Stimulated activated CD8-positive, alpha-beta memory T cell treated with anti-CD3 and anti-CD28 coated beads, Interleukin-4, amount 100 ng/mL, for 24 hours (primary cell): ENCODE data around the gene MYO18B.
A peak's percentile ranks its signal among the peaks of the same experiment; 100 is the strongest.

Experiments
- DNase-seq: peaks from one replicate; pipeline ENCODE4 v3.0.0-alpha.2; 2020; ENCODE audit warnings: low read depth

The MYO18B gene

DNA sequence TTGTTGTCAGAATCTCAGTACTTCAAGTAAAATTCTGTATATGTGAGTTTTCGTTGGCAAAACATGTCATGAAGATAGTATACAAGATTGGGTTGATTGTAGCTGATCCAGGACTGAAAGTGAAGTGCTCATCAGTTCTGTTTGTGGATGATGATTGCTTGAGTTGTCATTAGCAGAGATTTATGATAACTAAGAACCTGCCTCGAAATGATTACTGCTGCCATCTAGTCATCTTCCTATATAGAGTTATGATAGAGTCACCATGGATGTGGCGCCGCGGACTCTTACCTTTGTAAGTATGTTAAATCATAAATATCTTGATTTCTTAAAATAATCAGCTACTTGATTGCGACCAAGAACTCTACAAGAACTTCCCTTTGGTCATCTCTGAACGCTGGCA is 27.9 kb upstream of the MYO18B start:
- DNase-seq: no peak

DNA sequence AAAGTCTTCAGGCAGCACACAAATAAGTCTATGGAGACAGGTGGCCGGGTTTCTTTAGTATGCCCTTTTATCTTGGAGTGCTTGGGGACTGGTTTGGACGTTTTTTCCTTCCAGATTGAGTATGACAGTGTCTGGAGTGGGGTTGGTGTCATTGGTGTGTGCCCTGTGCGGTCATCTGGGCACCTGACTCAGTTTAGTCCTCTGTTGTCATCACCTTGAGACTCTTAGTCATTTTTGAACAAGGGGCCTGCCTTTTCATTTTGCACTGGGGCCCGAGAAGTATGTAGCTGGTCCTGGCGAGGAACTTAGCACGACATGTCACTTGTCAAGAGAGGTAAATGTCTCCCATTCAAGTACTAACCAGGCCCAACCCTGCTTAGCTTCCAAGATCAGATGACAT is 27.2 kb upstream of the MYO18B start:
- no peak for DNase-seq

DNA sequence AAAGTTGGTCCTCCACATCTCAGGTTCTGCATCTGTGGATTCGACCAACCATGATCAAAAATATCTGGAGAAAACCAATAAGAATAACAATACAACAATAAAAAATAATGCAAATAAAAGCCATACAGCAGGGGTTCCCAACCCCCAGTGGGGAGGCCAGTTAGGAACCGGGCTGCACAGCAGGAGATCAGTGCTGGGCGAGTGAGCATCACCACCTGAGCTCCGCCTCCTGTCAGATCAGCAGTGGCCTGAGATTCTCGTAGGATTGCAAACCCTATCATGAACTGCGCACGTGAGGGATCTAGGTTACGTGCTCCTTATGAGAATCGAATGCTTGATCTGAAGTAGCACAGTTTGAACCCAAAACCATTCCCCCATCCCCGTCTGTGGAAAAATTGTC is 25.4 kb upstream of the MYO18B start:
- no peak for DNase-seq

DNA sequence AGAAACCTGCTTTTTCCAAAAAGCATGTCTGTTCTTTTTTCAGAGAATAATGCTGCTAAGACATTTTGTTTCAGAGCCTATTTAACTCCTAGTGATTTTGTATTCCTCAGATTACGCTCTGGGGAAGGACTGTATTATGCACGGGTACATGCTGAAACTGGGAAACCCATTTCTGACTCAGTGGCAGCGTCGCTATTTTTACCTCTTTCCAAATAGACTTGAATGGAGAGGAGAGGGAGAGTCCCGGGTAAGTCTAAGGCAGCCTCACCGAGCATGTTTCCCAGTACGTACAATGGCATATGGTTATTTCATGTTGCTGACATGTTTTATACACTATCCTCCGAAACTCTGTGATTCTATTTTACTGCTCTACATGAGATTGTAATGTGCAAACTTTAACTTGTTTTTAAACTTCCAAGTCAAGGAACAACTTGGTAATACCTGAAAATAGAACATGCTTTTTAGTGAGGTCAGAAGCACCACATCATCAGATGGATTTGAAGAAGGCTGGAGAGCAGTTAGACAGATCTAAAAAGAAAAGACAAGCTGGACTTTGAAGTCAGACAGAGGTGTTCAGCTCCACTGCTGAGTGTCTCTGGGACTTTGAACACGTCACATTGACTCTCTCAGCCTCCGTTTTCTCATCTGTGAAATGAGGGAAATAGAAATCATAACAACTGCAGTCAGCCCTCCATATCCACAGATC is 23.7 kb upstream of the MYO18B start:
- no peak for DNase-seq

DNA sequence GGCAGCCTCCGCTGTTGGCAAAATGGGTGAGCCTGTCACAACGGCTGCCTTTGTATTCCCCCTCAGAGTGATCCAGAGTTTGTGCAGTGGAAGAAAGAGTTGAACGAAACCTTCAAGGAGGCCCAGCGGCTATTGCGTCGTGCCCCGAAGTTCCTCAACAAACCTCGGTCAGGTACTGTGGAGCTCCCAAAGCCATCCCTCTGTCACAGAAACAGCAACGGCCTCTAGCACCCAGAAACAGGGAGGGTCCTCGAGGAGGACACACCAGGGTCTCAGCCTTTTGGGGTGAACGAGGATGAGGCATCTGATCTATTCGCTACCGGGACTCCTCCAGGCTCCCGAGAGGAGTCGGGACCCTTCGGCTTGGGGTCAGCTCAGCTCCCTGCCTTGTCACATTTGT is 19.8 kb upstream of the MYO18B start:
- no peak for DNase-seq

DNA sequence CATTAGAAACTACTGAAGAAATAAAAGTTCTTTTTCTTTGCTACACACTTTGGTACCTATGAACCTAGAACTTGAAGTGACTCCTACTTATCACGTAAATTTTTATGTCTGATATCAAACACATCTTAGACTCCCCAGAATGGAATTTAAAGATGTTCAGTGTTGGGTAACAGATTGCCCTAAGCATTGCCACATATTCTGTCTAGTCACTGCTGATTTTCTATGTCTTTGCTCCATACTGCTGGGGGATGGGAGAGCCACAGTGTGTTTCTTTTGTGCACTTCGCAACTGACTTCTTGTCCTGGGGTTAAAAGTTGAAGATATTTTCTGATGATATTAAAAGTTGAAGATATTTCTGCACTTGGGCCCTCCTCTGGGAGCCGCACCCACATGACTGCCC is 19.4 kb upstream of the MYO18B start:
- DNase-seq: no peak

DNA sequence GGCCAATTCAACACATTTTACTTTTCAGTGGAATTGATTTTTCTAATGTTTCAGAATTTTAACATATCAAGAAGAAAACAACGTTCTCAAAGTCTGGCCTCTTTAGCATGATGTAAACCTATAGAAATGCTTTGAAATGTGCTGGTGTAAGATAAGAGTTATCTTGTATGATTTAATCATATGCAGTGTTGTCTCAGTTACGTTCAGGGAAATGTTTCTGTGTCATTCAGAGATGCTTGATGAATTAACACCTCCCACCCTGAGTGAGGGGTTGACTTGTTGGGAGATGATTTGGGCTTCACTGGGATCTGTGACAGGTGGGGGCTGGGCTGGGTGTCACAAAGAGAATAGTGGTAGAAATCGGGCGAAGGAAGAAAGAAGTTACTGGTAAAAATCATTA is 15.7 kb upstream of the MYO18B start:
- no peak for DNase-seq

DNA sequence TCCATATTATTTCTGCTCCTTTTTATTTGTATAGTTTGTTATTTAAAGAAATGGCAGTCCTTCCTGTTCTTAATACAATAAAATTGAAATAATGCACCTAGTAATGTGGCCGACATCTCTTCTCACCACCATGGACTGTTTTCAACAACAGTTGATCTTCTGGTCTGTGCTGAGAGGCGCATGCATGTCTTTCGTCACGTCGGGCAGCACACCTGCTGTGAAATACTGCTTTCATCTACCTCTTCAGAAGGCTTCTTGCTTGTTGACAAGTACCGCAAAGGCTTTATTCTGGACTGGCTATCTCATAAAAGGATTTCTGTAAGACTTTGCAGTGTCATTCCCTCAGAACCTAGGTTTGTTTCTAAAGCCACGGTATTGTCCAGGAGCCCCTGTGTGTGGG is 13.9 kb upstream of the MYO18B start:
- DNase-seq: no peak

DNA sequence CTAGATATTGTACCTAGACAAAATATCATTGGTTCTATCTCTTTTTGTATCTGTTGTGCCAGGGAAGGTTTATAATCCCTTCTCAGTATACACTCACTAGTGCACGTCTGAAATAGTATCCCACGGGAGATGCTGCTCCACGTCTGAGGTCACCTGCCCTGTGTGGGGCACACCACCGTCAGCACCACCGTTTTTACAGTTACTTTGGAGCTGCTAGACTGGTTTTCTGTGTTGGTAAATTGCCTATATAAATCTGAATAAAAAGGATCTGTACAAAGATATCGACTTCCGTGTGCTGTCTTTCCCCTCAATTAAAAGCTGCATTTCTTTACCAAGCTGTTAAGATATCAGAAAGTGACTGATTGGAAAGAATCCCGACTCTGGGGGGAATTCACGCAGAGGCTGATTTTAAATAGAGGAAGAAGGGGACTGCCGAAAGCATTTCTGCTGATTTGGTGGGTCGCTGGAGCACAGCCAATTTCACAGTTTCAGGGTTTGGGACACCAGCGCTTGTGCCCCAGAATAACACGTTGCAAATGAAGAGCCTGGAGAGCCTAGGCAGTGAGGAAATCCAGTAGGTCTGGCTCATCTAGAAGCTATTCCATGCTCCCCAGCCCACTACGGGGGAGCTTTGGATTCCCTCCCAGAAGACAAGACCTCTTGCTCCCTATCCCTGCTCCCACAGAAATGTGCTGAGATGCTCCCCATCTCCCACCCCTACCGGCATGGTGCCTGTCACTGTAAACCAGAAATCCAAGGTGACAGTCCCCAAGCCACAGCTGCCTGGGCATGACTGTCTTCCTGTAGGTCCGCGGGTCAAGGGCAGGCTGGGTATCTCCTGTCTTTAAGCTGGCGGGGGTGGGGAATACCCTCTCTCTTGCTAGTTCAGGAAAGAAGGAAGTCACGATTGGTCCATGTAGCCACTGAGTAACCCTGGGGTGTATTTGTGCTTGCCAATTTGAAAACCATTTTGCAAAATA is 12.7 kb upstream of the MYO18B start:
- no peak for DNase-seq

DNA sequence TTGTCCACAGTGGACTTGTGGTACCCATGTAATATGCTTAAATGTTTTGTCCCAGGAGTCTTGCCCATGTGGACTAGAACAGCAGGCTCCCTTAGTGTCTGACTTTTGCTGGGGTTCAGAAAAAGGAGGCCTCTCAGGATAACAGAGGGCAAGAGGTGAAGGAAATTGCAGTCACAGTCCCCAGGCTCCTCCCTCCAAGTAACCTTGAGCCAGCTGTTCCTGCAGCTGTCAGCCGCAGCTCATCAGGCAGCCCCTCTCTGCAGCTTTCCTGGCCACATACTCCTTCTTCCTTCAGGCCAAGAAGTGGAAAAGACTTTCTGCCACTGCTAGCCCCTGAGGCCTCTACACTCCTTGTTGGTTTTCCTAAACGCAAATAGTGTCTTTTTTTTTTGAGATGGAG is 6.3 kb upstream of the MYO18B start:
- no peak for DNase-seq

DNA sequence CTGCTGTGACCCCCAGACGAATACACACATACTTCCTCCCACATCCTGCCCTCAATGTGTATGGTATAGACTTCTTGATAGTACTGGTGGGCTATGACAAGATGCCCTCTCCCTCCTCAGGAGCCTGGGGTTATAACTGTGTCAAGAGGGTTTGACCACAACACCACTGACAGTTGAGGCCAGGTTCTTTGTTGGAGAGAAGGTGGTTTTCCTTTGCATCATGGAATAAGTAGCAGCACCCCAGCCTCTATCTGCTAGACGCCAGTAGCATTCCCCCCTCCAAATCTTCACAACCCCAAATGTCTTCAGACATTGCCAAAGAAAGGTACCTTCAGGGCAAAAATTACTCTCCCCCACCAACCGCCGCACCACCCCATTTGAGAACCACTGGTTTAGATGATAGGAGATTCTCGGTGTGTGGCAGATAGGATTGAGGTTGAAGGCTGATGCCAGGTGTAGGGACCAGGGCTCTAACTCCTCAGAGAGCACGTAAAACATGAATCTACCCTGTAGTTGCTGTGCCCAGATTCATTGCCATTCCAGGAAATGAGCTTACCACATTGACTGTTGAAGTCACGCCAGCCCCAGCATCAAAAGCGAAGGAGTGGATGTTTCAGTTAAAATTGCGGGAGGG is 5.5 kb upstream of the MYO18B start:
- peak; percentile 6 for DNase-seq

DNA sequence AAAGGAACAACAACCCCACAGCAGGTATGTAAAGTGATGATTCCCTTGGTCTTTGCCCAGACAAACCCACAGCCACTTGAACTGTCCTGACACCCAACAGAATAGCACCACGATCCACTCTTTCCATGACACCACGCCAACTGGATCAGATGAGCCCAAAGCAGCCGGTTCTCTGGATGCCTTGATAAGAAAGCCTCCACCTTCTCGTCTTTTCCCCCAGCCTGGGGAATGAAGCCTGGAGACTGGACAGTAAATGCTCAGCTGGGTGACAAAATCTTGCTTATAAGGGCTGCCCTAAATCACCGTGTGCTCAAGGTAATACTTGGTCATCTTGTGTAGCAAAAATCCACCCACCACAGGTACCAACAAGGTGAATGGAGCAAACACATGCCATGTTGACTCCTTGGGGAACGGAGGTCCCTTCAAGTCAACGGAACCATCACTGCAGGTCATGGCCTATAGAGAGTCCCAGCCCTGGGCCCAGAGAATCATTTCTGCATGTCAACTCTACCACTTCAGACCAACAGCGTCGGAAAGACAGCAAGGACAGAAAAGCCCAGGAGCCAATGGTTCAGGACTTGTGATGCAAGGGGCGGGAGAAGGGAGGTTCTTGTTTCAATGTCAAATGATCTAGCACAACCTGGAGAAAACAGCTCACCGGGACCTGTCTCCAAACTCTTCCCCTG is 2.2 kb upstream of the MYO18B start:
- DNase-seq: no peak

DNA sequence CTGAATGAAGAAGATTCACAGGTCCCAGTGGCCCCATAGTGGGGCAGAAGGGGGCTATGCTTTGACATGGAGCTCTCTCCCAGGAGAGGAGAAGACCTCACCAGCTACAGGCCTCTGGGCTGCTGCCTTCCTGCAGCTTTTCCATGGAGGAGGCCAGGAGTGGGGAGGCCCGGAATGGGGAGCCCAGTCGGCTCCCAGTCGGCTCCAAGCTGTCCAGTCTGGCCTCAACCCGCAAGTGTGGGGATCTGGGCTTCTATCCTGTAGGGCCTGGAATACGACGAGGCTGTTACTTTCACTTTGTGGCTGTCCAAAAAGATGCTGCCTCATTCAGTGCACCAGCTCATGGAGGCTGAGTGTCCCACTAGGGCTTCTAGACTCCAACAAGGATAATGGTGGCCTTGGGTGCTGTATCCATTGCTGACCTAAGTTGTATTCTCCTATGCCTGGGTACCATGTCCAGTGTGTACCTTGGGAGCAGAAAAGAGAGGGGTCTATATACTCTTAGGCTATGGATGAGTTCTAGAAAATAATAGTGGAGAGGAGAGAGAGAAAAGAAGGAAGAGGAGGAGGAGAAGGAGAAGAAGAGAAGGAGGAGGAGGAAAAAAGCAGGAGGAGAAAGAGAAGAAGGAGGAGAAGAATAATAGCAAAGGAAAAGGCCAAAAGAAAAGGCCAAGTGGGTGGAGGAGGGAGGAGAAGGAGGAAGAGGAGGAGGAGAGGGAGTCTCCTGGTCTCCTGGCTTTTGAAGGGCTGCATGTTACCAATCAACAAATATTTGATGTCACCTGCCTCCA is 1.1 kb downstream of the MYO18B start:
- no peak for DNase-seq

DNA sequence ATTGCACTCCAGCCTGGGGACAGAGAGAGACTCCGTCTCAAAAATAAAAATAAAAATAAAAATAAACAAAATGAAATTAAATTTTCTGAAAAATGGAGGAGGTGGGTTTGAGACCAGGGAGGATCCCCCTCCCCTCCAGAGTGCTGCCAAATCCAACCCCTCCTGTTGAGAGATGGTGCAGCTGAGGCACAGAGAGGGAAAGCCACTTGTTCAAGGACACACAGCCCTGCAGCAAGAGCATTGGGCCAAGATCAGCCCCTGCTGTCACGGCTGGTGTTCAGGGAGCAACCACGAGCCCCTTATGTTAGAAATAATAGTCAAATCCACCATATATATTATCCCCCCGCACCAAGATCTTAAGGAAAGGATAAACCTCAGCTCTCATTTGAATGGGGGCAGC is 2.7 kb downstream of the MYO18B start:
- DNase-seq: no peak

DNA sequence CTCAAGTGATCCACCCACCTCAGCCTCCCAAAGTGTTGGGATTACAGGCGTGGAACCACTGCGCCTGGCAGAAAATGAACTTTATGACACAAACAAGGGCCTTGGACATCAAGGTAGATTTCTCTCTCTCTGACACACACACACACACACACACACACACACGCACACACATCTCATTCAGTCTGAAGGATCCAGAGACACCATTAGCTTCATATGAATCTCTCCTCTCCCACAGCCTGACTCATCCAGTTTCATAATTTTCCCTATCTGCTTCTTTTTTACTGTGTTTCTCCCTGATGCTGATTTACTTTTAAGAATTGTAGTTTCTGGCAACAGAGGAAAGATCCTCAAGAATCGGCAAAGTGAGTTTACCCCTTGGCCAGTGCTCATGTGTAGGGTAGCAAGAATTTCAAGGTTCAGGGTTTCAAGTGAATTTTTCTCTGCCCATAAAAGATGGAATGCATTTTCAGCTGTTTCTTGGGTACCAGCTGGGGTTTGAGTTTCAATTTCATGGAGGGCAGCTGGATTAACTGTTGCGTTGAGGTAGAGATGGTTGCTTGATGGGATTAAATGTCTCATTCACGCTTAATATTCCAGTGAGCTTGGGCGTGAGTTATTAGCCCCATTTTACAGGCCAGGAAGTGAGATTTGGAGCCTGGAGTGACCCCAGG is 3.5 kb downstream of the MYO18B start:
- no peak for DNase-seq

DNA sequence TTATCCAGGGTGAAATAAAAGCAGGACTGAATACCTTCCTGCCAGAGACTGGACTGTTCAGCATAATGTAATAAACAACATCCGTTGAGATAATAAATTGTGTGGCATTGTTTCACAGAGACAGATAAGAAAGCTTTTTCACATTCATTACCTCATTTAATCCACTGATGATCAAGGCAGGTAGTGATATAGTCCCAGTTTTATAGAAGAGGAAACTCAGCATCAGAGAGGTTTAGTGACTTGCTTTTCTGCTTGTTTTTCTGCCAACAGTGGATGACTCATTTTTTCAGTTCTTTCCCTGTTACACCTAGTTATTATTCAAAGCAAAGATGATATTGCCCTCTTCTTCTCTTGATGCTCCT is 4.0 kb downstream of the MYO18B start:
- DNase-seq: no peak

DNA sequence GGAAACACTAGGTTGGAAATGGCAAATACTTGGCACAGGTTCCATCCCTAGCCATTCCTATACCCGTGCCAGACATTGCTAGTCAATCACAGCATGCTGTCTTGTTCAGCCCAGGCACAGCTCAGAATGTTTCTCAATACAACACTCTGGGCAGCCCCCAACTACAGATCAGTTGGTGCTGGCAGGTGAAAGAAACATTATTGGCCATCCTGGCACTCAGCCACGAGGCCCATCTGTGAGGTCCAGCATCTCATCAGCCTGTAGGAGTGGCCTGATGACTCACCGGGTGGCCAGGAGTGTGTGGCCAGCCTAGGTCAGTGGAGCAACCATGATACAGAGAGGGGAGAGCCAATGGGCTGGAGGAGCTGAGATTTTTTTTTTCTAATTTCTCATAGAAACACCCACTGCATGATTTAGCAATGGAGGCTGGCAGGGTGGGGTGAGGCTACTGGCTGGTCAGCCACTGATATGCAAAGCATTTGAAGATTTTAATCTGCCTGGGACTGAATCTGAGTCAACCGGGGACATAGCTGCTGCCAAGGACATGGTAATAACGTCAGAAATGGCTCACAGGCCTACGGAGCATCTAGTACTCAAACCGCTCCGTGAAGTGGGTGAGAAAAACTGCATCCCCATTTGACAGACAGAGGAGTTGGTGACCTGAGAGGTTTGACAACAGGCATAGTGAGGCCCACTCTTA is 5.4 kb downstream of the MYO18B start:
- no peak for DNase-seq

DNA sequence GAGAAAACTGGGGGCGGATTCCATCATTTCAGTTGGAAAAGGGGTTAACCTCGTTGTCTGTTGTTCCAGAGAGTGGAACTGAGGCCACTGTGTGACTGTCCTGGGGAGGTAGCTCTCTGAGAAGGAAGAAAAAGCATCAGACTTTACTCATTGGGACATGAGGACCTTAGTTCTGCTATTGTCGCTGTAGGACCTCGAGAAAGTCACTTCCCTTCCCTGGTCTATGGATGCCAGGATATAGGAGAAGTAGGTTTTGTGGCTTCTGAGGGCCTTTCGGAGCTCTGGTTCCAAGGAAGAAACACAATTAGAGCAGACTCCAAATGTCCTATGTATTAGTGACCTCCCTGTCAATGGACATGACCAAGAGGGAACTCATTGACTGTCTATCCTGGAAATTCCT is 6.2 kb downstream of the MYO18B start:
- no peak for DNase-seq

DNA sequence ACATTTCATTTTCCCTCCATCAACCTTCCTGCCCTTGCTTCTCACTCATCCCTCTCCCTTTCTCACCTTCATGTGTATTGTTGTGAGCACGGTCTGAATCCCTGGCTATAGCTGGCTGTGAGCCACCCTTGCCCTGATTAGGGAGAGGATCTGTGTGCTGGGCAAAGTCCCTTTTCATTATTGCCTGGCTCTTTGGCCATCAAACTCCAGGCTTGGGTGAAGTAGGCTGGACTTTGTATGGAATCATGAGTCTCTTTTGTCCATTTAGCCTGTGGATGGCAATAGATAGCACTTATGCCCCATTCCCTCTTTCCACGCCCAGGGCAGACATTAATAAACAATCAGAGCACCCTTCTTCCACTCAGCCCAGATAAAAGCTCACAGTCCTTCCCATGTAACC is 6.7 kb downstream of the MYO18B start:
- no peak for DNase-seq

DNA sequence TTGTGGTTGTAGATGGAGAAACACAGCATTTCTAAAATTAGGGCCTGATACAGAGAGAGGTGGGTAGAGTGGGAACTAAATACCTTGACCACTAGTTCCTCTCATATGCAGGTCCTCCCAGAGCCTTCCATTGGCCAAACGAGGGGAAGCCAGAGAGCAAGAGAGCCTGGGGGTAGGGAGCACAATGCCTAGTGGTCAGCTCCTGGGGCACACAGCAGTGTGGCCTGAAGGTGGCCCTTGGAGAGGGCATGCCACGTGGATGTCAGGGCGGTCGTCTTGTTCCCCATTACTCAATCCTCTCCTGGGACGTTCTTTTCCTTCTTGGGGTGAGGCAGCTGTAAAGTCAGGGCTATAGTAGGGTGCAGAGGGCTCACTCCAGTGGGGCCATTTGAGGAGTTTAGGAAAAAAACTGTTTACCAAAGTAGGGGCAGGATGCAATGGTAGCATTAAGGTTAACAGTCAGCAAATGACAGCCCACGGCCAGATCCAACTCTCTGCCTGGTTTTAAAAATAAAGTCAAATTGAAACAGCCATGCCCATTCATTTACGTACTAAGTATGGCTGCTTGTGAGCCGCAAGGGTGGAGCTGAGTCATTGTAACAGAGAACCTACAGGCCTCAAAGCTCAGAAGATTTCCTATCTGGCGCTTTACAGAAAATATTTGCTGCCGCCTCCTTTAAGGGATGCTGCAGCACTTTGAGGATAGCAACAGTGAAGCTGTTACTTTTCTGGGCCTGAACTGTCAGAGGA is 7.6 kb downstream of the MYO18B start:
- no peak for DNase-seq
